Ascending aorta (tissue), 2 donors: ENCODE data around the gene ZNF691. TPM values are rescaled to one million over a fixed set of nuclear protein-coding genes. Genes with fewer than 3 reads are reported as not detected.
A peak's percentile ranks its signal among the peaks of the same experiment; 100 is the strongest.

Source experiments
- DNase-seq, 2 donors: peaks; one replicate each; pipeline ENCODE4 v3.0.0-alpha.2; 2019; ENCODE audit warnings: low spot score in 2 of 2
- H3K27ac ChIP-seq, 2 donors: fragments of 200-600 bp; sonication (generic); one replicate each; pipeline ENCODE4 v1.5.1; 2016 to 2017; ENCODE audit warnings: mild to moderate bottlenecking in 1 of 2
- H3K27me3 ChIP-seq: fragments of 200-600 bp; sonication (generic); one replicate; pipeline ENCODE4 v1.5.1; 2017
- H3K36me3 ChIP-seq, 2 donors: fragments of 200-600 bp; sonication (generic); one replicate each; pipeline ENCODE4 v1.5.1; 2016
- H3K4me1 ChIP-seq, 2 donors: fragments of 200-600 bp; sonication (generic); one replicate each; pipeline ENCODE4 v1.5.1; 2016 to 2017; ENCODE audit warnings: mild to moderate bottlenecking in 1 of 2
- H3K4me3 ChIP-seq, 2 donors: fragments of 200-600 bp; sonication (generic); one replicate each; pipeline ENCODE4 v1.5.1; 2016 to 2017; ENCODE audit warnings: mild to moderate bottlenecking in 1 of 2
- H3K9me3 ChIP-seq, 2 donors: fragments of 200-600 bp; sonication (generic); one replicate each; pipeline ENCODE4 v1.5.1; 2016
- CTCF ChIP-seq, 3 experiments: fragments of 200-600 bp in 2 of 3; fragments of 450-650 bp in 1 of 3; sonication (generic) in 2 of 3; IDR thresholded peaks; one replicate each; pipeline ENCODE4 v1.5.1; 2016 to 2019; ENCODE audit warnings: antibody characterized with exemption in 3 of 3, mild to moderate bottlenecking in 1 of 3, moderate library complexity in 1 of 3
- intact Hi-C: fragments of 100-400 bp; cut with DNase I; formaldehyde crosslinking; loops from one replicate; pipeline ENCODE4 v1.15.1; 2023
- total RNA-seq: library from RNA; depleted of rRNA; stranded (reverse); fragments of >200 nt; gene quantifications from one replicate; pipeline ENCODE4 v1.1.0, GENCODE V29; 2016

ZNF691 gene
- total RNA-seq, 1 donor from 2014 or later, result 14.7 TPM

- DNase-seq, result no peak
- Histone ChIP-seq H3K9me3 (peaks cover 0 to 8% of the 10 kb centered on the region in 2 donors), H3K36me3 (peaks cover 13 to 31% of the 10 kb centered on the region in 2 donors), H3K4me3 (peak overlapping the region; percentile 81 to 82), H3K27ac (peak overlapping the region in 1 of 2 donors; percentile 82), H3K4me1 (peaks cover 0 to 14% of the 10 kb centered on the region in 2 donors), H3K27me3 (no peaks in the 10 kb centered on the region)
- intact Hi-C loops, result loop anchor here (2.0 to 10.0 kb wide), 5 partner anchors 115 to 508 kb away; partner anchors contain the start of genes CDC20, PPCS, PPIH and ZMYND12
- TF ChIP-seq CTCF (IDR thresholded peaks at IDR 0.05), result no peak
Measured at GRCh38 chr1:42847111-42847595, 740 bp downstream of the ZNF691 start.

GRCh38 chr1:42847721-42848460 is 1.5 kb downstream of the ZNF691 start:
- Histone ChIP-seq H3K27me3 (no peaks in the 10 kb centered on the region), H3K27ac (no peak overlapping the region), H3K4me1 (peaks cover 0 to 14% of the 10 kb centered on the region in 2 donors), H3K9me3 (peaks cover 0 to 8% of the 10 kb centered on the region in 2 donors), H3K4me3 (peak overlapping the region; percentile 81 to 82), H3K36me3 (peaks cover 13 to 31% of the 10 kb centered on the region in 2 donors)
- no peak for DNase-seq
- no peak for TF ChIP-seq CTCF (IDR thresholded peaks at IDR 0.05)
- intact Hi-C loops, result loop anchor here (2.0 to 10.0 kb wide), 5 partner anchors 114 to 507 kb away; partner anchors contain the start of genes CDC20, PPCS, PPIH and ZMYND12

- H3K27ac ChIP-seq, result no peak overlapping the region
- no peak for DNase-seq
- peaks cover 0 to 8% of the 10 kb centered on the region in 2 donors for H3K9me3 ChIP-seq
- H3K36me3 ChIP-seq, result peaks cover 10 to 31% of the 10 kb centered on the region in 2 donors
- H3K27me3 ChIP-seq, result no peaks in the 10 kb centered on the region
- H3K4me3 ChIP-seq, result no peak overlapping the region
- TF ChIP-seq CTCF (IDR thresholded peaks at IDR 0.05), result no peak
- peaks cover 0 to 14% of the 10 kb centered on the region in 2 donors for H3K4me1 ChIP-seq
- intact Hi-C loops, result loop anchor here (5.0 to 10.0 kb wide), 4 partner anchors 113 to 506 kb away; partner anchors contain the start of genes CDC20, PPCS and ZMYND12
Measured at GRCh38 chr1:42848823-42849537, 2.6 kb downstream of the ZNF691 start.

- intact Hi-C loops, result loop anchor here (5.0 to 10.0 kb wide), 4 partner anchors 112 to 505 kb away; partner anchors contain the start of genes CDC20, PPCS and ZMYND12
- H3K9me3 ChIP-seq, result peaks cover 0 to 8% of the 10 kb centered on the region in 2 donors
- H3K4me3 ChIP-seq, result no peak overlapping the region
- peaks cover 0 to 14% of the 10 kb centered on the region in 2 donors for H3K4me1 ChIP-seq
- no peak for TF ChIP-seq CTCF (IDR thresholded peaks at IDR 0.05)
- DNase-seq, result no peak
- H3K27me3 ChIP-seq, result no peaks in the 10 kb centered on the region
- no peak overlapping the region for H3K27ac ChIP-seq
- H3K36me3 ChIP-seq, result peaks cover 10 to 31% of the 10 kb centered on the region in 2 donors
Measured at GRCh38 chr1:42849944-42850343, 3.5 kb downstream of the ZNF691 start.

- Histone ChIP-seq H3K27me3 (no peaks in the 10 kb centered on the region), H3K27ac (no peak overlapping the region), H3K9me3 (peaks cover 0 to 8% of the 10 kb centered on the region in 2 donors), H3K4me3 (no peak overlapping the region), H3K36me3 (peaks cover 10 to 31% of the 10 kb centered on the region in 2 donors), H3K4me1 (peaks cover 0 to 9% of the 10 kb centered on the region in 2 donors)
- intact Hi-C loops, result no loop called here
- no peak for DNase-seq
- TF ChIP-seq CTCF (IDR thresholded peaks at IDR 0.05), result no peak
Measured at GRCh38 chr1:42851420-42851819, 5.0 kb downstream of the ZNF691 start.
